ENCODE results near the gene RMC1.
"Not testable (repeated sequence)": the region's sequence is repeated elsewhere in the genome, so short reads cannot be mapped to it uniquely, and the experiment has no call there.

Gene RMC1

DNA sequence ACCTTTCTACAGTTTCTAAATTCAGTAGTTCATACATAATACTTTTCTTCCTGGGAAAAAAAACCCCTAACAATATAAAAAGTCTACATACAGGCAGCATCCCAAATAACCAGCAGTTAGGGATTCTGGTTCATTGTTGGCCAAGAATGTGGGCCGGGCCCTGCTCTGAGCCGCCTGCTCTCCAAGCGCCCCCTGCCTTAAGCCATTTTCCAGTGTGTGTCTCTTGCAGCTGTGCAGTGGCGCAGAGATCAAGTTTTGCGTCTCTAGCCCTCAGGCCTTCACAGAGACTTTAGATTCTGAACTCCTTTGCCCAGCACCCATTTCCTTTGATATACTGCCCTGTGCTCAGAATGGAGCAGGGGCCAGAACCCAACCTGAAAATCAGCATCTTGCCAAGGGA, 32.9 kb downstream of the RMC1 start:
- DNase-seq, result no peak

DNA sequence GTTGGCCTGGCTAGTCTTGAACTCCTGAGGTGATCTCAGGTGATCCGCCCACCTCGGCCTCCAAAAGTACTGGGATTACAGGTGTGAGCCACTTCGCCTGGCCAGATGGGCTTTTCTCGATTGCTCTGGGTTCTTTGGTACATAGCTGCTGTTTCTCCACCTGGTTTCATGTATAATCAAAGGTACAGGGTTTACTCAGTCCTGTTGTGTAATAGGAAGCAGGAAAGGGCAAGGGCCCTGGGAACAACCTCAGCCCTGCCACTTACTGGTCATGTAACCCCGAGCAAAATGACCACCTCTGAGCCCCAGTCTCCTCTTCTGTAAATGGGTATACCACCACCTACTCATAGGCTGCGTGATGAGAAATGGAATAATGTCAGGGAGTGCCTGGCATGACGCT, 34.0 kb downstream of the RMC1 start:
- DNase-seq, result no peak

DNA sequence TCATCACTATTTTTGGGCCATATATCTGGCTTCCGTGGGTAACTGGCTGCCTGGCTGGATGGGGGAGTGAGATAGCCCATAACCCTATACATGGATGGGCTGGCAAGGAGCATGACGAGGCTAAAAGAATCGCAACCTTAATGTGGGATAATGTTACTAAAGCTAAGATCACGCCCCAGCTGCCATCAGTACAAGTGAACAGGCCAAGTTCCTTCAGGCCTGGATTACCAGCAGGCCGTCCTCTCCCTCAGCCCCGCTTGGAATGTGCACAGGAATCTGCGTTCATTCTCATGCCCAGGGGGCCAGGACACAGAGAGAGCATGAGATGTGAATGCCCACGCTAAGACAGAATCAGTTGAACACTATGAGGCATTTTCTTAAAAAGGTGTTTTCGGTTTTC, 34.7 kb downstream of the RMC1 start:
- no peak for DNase-seq

GRCh38 chr18:23538870-23539269, 35.6 kb downstream of the RMC1 start:
- DNase-seq, result no peak

DNA sequence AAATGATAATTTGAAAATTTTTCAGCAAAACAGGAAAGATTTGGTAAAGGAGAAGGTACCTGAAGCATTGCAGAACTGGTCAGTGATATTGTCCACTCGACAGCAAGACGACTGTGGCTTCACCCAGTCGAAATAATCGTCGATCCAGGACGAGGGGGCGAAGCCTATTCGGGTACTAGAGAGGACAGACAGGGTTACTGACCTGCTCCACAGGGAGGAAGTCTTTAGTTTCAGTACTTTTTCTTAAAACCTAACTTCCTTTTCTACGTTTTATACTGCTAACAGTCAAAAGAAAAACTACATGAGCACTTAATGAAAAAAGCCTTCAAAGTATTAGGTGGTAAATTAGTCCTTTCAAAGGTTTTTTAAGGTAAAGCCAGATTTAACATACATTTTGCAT, 36.0 kb downstream of the RMC1 start:
- DNase-seq, result no peak

DNA sequence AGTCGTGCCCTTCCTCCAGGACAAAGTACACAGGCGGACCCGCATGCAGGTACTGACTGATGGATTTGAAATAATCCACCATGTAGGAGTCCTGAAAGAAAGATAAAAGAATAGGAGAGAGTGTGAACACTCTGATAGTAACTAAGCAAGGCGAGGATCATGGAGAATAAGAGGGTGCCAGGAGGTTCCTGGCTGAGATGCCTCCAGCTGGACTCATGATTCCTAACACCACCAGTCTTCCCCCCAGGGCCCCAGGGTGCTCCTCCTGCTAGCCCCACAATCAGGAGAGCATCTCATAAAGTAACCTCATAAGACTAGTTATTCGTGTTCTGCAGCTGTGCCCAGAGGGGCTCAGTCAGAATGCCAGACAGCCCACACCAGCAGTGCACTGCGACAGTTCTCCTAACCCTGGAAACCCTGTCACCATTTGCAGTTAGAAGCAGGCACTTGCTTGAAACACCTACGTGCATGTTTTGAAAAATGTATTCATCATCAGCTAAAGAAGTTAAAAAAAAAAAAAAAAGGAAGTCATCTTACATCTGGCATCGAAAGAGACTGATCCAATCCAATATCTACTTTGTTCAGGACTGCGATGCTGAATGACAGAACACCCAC, 36.7 kb downstream of the RMC1 start:
- no peak for DNase-seq

- DNase-seq, result no peak
Measured at GRCh38 chr18:23540867-23541266, 37.6 kb downstream of the RMC1 start.

DNA sequence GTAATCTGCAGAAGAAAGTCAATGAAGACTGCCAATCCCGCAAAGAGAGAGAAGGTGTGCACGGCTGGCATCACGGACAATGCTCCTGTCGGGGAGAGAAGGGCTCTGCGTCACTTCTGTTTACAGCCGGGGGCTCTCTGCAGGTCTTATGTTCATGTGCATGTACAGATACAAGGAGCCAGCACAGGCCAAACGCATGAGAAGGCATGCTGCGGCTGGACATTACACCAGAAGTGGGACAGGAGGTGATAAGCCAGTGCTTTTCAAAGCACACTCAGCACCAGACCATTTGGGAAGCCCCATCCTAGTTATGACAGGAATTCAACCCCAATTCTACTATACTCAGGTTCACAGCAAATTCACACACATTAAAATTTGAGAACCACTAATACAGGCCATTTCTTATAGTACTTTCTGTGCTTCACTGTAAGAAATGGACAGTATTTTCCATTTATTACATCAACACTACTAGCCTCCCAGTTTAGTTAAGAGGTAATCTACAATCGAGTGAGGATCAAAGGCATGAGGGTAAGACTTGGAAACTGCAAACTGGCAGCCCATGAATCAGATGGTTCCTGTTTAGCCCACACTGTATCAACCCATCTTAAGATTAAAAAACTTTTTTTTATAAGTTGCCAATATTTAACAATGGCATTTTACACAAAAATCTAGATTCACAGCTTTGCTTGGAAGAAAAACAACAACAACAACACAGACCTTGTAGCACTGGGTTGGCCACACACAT, 38.2 kb downstream of the RMC1 start:
- no peak for DNase-seq

GRCh38 chr18:23542461-23542860, 39.1 kb downstream of the RMC1 start:
- no peak for DNase-seq

- DNase-seq, result no peak
Measured at GRCh38 chr18:23545247-23545789, 42.0 kb downstream of the RMC1 start.

DNA sequence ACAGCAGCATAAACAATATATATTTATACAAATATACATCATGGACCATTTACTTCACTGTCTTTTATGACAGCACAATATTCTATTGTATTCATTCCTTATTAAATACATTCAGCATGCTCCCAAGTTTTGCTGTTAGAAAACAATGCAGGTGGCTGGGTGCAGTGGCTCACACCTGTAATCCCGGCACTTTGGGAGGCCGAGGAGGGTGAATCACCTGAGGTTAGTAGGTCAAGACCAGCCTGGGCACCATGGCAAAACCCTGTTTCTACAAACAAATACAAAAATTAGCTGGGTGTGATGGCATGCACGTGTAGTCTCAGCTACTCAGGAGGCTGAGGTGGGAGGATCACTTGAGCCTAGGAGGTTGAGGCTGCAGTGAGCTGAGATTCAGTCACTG, 44.0 kb downstream of the RMC1 start:
- no peak for DNase-seq

- DNase-seq, result no peak
Measured at GRCh38 chr18:23547846-23548245, 44.5 kb downstream of the RMC1 start.

DNA sequence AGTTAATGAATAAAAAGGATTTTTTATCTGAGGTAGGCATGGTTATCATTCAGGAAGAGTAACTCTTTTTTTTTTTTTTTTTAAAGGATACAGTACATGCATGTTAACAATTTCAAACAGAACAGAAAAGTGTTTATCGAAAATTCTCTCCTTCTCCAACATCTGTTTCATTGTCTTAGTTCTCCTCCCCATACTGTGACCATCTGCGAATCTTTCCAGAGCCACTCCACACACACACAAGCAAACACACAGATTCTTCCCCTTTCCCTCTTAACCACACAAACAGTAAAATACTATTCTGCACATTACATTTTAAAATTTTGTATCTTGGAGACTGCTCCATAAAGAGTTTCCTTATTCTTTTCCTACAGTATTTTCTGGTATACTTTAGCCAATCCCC, 45.0 kb downstream of the RMC1 start:
- DNase-seq, result no peak

DNA sequence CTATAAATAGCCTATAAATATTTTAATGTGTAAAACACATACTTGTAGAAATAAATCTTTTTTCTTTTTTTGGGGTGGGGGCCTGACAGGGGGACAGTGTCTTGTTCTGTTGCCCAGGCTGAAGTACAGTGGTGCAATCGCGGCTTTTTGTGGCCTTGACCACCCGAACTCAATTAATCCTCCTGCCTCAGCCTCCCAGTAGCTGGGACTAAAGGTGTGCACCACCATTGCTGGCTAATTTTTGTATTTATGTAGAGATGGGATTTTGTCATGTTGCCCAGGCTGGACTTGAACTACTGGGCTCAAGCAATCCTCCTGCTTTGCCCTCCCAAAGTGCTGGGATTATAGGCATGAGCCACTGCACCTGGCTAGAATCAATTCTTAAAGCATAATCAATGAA, 45.4 kb downstream of the RMC1 start:
- no peak for DNase-seq

- no peak for DNase-seq
Measured at GRCh38 chr18:23550898-23551297, 47.6 kb downstream of the RMC1 start.

DNA sequence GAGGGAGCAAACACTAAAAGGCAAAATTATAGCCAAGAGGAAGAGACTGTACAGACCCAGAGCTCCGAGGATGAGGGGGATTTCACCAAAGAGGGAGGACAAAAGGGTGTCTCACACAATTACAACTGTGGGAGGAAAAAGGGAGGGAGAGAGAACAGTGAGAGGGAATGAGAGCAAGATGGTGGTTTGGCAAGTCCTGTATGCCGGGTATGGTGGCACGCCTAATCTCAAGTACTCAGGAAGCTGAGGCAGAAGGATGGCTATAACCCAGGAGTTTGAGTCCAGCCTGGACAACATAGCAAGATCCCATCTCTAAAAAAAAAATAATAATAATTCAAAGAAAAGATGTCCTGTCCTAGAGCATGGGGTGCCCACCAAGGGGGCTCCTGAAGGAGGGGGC, 48.7 kb downstream of the RMC1 start:
- DNase-seq, result no peak

DNA sequence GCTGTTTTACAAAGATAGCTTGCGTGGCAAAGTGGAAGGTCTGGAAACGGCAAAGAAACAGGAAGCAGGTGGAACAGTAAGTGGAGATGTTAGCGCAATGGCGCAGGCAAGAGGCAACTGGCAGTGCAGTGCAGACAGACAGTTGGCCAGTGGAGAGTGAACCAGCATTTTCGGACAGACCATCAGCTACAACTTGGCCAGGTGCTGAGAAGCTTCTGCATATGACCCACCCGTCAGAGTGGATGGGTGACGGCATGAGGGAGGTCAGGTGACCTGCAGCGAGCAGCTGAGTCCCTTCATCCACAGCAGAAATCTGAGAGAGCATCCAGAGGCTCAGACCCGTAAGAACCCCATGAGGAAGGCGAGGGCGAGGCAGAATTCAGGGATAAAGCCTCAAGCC, 49.2 kb downstream of the RMC1 start:
- no peak for DNase-seq

GRCh38 chr18:23553887-23554286, 50.6 kb downstream of the RMC1 start:
- no peak for DNase-seq

GRCh38 chr18:23556145-23556780, 53.0 kb downstream of the RMC1 start:
- DNase-seq, result no peak

DNA sequence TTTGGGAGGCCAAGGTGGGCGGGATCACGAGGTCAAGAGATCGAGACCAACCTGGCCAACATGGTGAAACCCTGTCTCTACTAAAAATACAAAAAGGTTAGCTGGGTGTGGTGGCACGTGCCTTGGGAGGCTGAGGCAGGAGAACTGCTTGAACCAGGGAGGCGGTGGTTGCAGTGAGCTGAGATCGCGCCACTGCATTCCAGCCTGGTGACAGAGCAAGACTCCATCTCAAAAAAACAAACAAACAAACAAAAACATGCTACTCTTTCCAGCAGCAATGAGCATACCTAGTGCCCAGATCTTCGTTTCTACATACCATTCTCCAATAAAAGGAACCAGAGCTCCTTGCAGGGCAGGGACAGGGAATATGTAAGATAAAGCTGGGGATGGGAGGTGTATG, 54.2 kb downstream of the RMC1 start:
- DNase-seq, result not testable (repeated sequence)

DNA sequence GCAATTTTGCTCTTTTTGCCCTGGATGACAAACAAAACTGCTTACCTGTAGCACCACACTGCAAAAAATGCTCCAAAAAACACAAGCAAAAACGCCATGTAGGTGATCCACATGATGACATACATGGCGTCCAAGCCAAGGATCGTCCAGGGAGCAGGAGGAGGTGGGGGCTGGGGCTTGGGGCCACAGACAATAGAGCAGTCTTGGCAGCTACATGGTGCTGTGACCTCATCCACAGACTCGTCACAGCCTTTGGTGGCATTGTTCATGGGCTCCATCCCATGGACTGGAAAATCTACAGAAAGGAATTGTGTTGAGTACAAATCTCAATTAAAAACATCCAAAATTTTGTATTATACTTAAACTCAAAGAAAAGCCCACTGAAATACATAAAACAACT, 56.9 kb downstream of the RMC1 start:
- DNase-seq, result no peak

- peak; percentile 5 for DNase-seq
Measured at GRCh38 chr18:23563377-23564043, 60.2 kb downstream of the RMC1 start.

- no peak for DNase-seq
Measured at GRCh38 chr18:23565916-23566547, 62.7 kb downstream of the RMC1 start.
